PC-3 (cell line): Measurements from ENCODE around the gene DNAH9.

Experiments used
- CTCF ChIP-seq: fragments of 300-600 bp; sonication (generic); conservative IDR thresholded peaks from 2 replicates; pipeline ENCODE4 v1.5.1; 2017; ENCODE audit warnings: antibody characterized with exemption, low read depth, mild to moderate bottlenecking, low read length
- EZH2phosphoT487 ChIP-seq: fragments of 300-600 bp; sonication (generic); IDR thresholded peaks from 2 replicates; pipeline ENCODE4 v1.6.1; 2018; ENCODE audit warnings: mild to moderate bottlenecking, antibody characterized with exemption, low read length, borderline replicate concordance

GRCh38 chr17:11786711-11787438 is 188.6 kb downstream of the DNAH9 start:
- TF ChIP-seq CTCF (no peak), EZH2phosphoT487 (no peak)
